ENCODE measurements around the gene DYSF.

DYSF gene

DNA sequence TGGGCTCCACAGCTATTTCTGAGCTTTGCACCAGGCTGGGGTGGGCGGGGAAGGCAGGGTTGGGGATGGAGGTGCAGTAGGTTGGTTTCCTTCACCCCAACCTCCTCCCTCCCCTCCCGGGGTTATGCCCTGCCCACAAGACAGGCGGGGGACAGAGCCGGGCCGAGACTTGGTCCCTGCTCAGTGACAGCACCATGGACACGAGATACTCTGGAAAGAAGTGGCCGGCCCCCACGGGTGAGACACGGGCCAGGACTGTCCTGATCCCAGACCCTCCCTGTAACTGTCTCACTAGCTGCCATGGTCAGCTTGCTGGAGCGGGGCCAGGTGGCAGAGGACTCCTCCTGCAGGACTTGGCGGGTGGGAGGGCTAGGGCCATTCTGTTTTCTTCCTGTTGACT is 59.7 kb downstream of the DYSF start:
- Histone ChIP-seq H3K27me3 (no peaks in the 10 kb centered on the region), H3K4me1 (peaks cover 0 to 45% (median 21%) of the 10 kb centered on the region in 10 experiments; a peak in 14 of 20 replicates), H3K4me3 (no peak overlapping the region), H3K4me2 (no peak overlapping the region), H3K9ac (no peak overlapping the region), H3K9me3 (replicated peaks in 1 of 11) (no peaks in the 10 kb centered on the region), H3K27ac (no peak overlapping the region), H4K20me1 (peaks cover 0 to 59% (median 15%) of the 10 kb centered on the region in 11 experiments; a peak in 10 of 22 replicates), H3K36me3 (peaks cover 0 to 57% (median 15%) of the 10 kb centered on the region in 11 experiments; a peak in 14 of 22 replicates)
- no peak for TF ChIP-seq Cebpa-rat (IDR thresholded peaks at IDR 0.05)

DNA sequence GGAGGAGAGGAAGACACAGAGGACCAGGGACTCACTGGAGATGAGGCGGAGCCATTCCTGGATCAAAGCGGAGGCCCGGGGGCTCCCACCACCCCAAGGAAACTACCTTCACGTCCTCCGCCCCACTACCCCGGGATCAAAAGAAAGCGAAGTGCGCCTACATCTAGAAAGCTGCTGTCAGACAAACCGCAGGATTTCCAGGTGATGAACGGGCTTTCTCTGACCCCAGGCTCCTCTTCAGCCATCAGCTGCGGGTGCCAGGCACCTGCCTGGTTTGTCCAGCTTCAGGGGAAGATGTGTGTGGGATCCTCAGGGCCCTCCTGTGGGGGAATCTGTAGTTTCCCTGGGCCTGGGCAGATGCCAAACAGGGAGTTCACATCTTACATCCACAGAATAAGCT is 60.4 kb downstream of the DYSF start:
- no peak overlapping the region for H3K27ac ChIP-seq
- H3K9ac ChIP-seq = no peak overlapping the region
- H3K4me2 ChIP-seq = no peak overlapping the region
- no peaks in the 10 kb centered on the region for H3K27me3 ChIP-seq
- no peak for TF ChIP-seq Cebpa-rat (IDR thresholded peaks at IDR 0.05)
- H3K4me1 ChIP-seq = peaks cover 0 to 45% (median 21%) of the 10 kb centered on the region in 10 experiments; a peak in 14 of 20 replicates
- H3K9me3 ChIP-seq (replicated peaks in 1 of 11) = no peaks in the 10 kb centered on the region
- H4K20me1 ChIP-seq = peaks cover 0 to 53% (median 15%) of the 10 kb centered on the region in 11 experiments; a peak in 10 of 22 replicates
- peaks cover 0 to 64% (median 15%) of the 10 kb centered on the region in 11 experiments; a peak in 14 of 22 replicates for H3K36me3 ChIP-seq
- H3K4me3 ChIP-seq = no peak overlapping the region

DNA sequence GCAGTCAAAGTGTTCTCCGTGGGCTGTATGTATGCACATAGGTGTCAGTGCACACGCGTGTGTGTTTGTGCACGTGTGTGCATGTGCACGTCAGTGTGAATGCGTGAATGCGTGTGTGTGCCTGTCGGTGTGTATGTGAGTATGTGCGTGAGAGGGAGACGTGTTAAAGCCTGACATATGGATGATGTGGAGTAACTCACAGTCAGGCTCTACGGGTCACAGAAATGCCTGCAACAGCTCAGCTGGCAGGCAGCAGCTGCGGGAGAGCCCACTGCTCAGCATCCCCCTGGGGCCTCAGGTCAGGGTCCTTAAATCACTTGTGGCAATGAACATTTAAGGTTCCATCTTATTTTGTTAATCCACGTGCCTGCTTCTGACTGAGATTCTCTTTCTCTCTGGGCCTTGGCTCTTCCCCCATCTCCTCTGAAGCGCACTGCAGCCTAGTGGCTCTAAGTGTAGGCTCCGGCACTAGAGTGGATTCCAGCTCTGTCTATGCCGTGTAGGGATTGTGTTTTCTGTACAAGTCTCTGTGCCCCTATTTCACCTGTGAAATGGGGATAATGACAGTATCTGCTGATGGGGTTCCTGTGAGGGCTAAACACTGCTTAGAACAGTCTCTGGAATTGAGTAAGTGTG is 63.0 kb downstream of the DYSF start:
- no peaks in the 10 kb centered on the region for H3K27me3 ChIP-seq
- no peak overlapping the region for H3K27ac ChIP-seq
- peaks cover 0 to 28% (median 6%) of the 10 kb centered on the region in 11 experiments; a peak in 9 of 22 replicates for H4K20me1 ChIP-seq

DNA sequence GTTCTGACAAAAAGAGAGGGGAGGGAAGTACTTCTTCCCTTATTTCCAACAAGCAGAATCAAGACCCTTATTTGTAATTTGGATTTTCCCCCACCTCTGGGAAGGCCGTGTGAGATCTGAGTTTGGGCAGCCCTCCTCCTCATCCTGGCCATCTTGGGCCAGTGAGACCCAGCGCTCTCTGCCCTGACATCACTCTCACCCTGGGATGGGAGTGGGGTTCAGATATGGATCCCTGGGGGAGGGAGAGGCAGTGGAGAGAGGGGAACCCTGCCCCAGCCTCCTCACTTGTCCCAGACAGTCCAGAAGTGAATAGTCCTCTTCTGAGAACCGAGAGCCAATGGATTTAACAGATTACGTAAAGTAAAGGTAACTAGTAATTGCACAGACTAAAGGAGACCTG is 64.5 kb downstream of the DYSF start:
- no peak overlapping the region for H3K4me3 ChIP-seq
- TF ChIP-seq Cebpa-rat (IDR thresholded peaks at IDR 0.05) = no peak
- H3K27ac ChIP-seq = no peak overlapping the region
- no peak overlapping the region for H3K4me2 ChIP-seq
- peaks cover 0 to 8% (median 0%) of the 10 kb centered on the region in 11 experiments; a peak in 4 of 22 replicates for H3K9me3 ChIP-seq (replicated peaks in 1 of 11)
- peaks cover 0 to 90% (median 31%) of the 10 kb centered on the region in 11 experiments; a peak in 15 of 22 replicates for H3K36me3 ChIP-seq
- H3K27me3 ChIP-seq = no peaks in the 10 kb centered on the region
- peaks cover 0 to 12% (median 0%) of the 10 kb centered on the region in 10 experiments; a peak in 4 of 20 replicates for H3K4me1 ChIP-seq
- H4K20me1 ChIP-seq = peaks cover 0 to 13% (median 0%) of the 10 kb centered on the region in 11 experiments; a peak in 2 of 22 replicates
- H3K9ac ChIP-seq = no peak overlapping the region

More for the DNA sequence above, 63.0 kb downstream of the DYSF start:
- H3K9me3 ChIP-seq (replicated peaks in 1 of 11) = peaks cover 0 to 8% (median 0%) of the 10 kb centered on the region in 11 experiments; a peak in 4 of 22 replicates
- no peak overlapping the region for H3K9ac ChIP-seq
- peaks cover 0 to 88% (median 28%) of the 10 kb centered on the region in 11 experiments; a peak in 15 of 22 replicates for H3K36me3 ChIP-seq
- H3K4me3 ChIP-seq = no peak overlapping the region
- peak overlapping the region in 1 of 11 experiments; percentile 19; a peak in 1 of 22 replicates for H3K4me2 ChIP-seq
- TF ChIP-seq Cebpa-rat (IDR thresholded peaks at IDR 0.05) = no peak
- peaks cover 0 to 22% (median 2%) of the 10 kb centered on the region in 10 experiments; a peak in 13 of 20 replicates for H3K4me1 ChIP-seq

DNA sequence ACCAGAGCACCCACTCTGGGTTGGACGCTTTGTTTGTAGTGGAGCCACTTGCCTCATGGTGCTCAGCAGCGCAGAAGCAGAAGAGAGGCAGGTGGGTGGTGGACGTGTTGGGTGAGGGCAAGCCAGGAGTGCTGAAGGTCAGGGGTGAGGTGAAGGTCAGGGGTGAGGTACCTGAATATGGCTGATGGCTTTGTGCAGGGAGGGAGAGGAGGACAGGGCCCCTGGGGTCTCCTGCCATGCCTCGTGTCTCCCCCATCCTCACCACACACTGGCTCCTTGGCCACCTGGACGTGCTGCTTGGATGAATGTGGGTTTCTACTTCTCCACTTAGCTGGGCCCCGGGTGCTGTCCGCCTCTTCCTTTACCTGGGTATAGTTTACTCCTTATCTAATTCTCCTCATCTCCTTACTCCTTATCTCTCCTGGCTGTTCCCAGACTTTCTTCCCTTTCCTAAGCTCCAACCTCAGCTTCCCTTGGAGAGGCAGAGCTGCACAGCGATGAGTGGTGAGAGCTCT is 68.1 kb downstream of the DYSF start:
- Histone ChIP-seq H3K9ac (no peak overlapping the region), H3K9me3 (replicated peaks in 1 of 11) (peaks cover 0 to 8% (median 0%) of the 10 kb centered on the region in 11 experiments; a peak in 4 of 22 replicates), H3K4me1 (peaks cover 0 to 4% (median 0%) of the 10 kb centered on the region in 10 experiments; a peak in 4 of 20 replicates), H3K27ac (no peak overlapping the region), H4K20me1 (peaks cover 0 to under 1% (median 0%) of the 10 kb centered on the region in 11 experiments; a peak in 1 of 22 replicates), H3K27me3 (no peaks in the 10 kb centered on the region), H3K36me3 (peaks cover 0 to 97% (median 28%) of the 10 kb centered on the region in 11 experiments; a peak in 15 of 22 replicates), H3K4me3 (no peak overlapping the region), H3K4me2 (no peak overlapping the region)
- TF ChIP-seq Cebpa-rat (IDR thresholded peaks at IDR 0.05) = no peak

DNA sequence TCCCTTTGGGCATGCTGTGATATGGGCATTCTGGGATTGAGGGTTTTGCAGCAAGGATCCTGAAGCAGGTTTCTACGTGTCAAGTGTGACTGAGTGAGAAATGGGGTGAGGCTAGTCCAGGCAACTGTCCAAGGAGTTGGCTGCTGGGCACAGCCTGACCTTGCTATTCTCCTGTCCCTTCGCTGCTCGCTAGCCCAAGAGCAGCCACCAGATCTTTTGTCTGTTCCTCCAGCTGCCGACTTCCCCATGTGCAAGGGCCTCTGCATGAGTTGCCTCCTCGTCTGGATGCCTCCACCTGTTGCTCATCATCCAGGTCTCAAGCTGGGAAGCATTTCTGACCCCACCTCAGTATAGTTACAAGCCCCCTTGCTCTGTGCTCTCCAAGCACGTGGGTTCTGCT is 71.1 kb downstream of the DYSF start:
- H3K27ac ChIP-seq = no peak overlapping the region
- no peaks in the 10 kb centered on the region for H3K4me1 ChIP-seq
- peaks cover 0 to 8% (median 0%) of the 10 kb centered on the region in 11 experiments; a peak in 4 of 22 replicates for H3K9me3 ChIP-seq (replicated peaks in 1 of 11)
- no peak overlapping the region for H3K4me3 ChIP-seq
- TF ChIP-seq Cebpa-rat (IDR thresholded peaks at IDR 0.05) = no peak
- no peaks in the 10 kb centered on the region; a peak in 1 of 22 replicates for H4K20me1 ChIP-seq
- H3K9ac ChIP-seq = no peak overlapping the region
- peaks cover 0 to 94% (median 17%) of the 10 kb centered on the region in 11 experiments; a peak in 13 of 22 replicates for H3K36me3 ChIP-seq
- no peak overlapping the region for H3K4me2 ChIP-seq
- no peaks in the 10 kb centered on the region for H3K27me3 ChIP-seq

DNA sequence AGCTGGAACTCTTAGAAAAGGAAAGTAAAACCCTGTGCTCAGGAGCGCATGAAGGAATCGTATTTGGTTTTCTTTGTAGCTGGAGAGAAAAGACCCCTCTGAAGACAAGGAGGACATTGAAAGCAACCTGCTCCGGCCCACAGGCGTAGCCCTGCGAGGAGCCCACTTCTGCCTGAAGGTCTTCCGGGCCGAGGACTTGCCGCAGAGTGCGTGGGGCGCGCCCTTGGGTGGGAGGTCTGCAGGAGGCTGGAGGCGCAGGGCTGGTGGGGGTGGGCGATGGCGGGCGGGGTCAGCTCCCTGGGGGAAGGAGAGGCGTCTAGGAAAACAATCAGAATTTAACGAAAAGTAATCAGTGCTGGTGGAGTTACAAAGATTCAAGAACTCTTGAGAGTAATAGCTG is 72.8 kb downstream of the DYSF start:
- no peak overlapping the region for H3K9ac ChIP-seq
- no peak for TF ChIP-seq Cebpa-rat (IDR thresholded peaks at IDR 0.05)
- H3K27ac ChIP-seq = no peak overlapping the region
- no peaks in the 10 kb centered on the region for H3K27me3 ChIP-seq
- H3K36me3 ChIP-seq = peaks cover 0 to 87% (median 5%) of the 10 kb centered on the region in 11 experiments; a peak in 11 of 22 replicates
- H3K9me3 ChIP-seq (replicated peaks in 1 of 11) = no peaks in the 10 kb centered on the region
- H3K4me1 ChIP-seq = no peaks in the 10 kb centered on the region
- peaks cover 0 to 9% (median 0%) of the 10 kb centered on the region in 11 experiments; a peak in 1 of 22 replicates for H4K20me1 ChIP-seq
- H3K4me2 ChIP-seq = no peak overlapping the region
- H3K4me3 ChIP-seq = no peak overlapping the region

DNA sequence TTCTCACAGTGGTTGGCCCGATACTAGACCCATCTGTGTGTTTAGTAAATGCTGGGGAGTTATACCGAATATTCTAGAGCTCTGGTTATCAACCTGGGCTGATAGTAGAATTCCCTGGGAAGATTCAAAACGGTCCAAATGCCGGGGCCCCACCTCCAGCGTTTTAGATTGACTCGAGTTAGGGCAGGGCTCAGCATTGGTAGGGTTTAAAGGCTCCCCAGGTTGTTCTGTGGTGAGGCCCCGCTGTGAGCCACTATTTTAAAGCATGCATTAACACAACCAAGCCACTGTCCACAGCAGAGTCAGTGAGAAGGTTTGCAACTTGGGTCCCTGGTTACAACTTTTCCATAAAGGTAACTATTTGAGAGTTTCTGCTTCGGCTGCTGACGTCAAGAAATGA is 73.6 kb downstream of the DYSF start:
- Histone ChIP-seq H3K4me2 (no peak overlapping the region), H3K27ac (no peak overlapping the region), H3K27me3 (no peaks in the 10 kb centered on the region), H3K4me1 (peaks cover 0 to 7% (median 0%) of the 10 kb centered on the region in 10 experiments; a peak in 1 of 20 replicates), H3K9me3 (replicated peaks in 1 of 11) (no peaks in the 10 kb centered on the region), H3K9ac (no peak overlapping the region), H3K36me3 (peaks cover 0 to 78% (median 0%) of the 10 kb centered on the region in 11 experiments; a peak in 11 of 22 replicates), H3K4me3 (no peak overlapping the region), H4K20me1 (peaks cover 0 to 9% (median 0%) of the 10 kb centered on the region in 11 experiments; a peak in 1 of 22 replicates)
- TF ChIP-seq Cebpa-rat (IDR thresholded peaks at IDR 0.05) = no peak

DNA sequence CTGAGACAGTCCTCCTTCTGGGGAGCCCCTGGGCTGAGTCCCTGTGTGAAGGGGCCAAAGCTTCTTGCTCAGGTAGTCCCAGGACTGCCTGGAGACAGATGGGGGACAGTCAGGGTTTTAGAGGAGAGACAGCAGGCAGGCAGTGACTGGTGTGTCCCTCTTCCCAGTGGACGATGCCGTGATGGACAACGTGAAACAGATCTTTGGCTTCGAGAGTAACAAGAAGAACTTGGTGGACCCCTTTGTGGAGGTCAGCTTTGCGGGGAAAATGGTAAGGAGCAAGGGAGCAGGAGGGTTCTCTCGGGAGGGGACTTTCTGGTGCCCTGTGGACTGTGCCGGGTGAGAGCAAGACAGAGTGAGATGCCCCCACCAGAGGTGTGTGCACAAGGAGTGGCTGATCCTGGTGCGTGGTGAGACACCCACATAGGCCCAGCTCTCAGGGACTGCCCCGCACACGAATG is 74.8 kb downstream of the DYSF start:
- H3K4me3 ChIP-seq = no peak overlapping the region
- H3K4me1 ChIP-seq = peaks cover 0 to 13% (median 0%) of the 10 kb centered on the region in 10 experiments; a peak in 4 of 20 replicates
- TF ChIP-seq Cebpa-rat (IDR thresholded peaks at IDR 0.05) = no peak
- H3K9ac ChIP-seq = no peak overlapping the region
- H3K27me3 ChIP-seq = no peaks in the 10 kb centered on the region
- peaks cover 0 to 69% (median 0%) of the 10 kb centered on the region in 11 experiments; a peak in 10 of 22 replicates for H3K36me3 ChIP-seq
- H3K27ac ChIP-seq = no peak overlapping the region
- peaks cover 0 to 9% (median 0%) of the 10 kb centered on the region in 11 experiments; a peak in 1 of 22 replicates for H4K20me1 ChIP-seq
- H3K9me3 ChIP-seq (replicated peaks in 1 of 11) = no peaks in the 10 kb centered on the region
- H3K4me2 ChIP-seq = no peak overlapping the region

Data from BLaER1 treated with 17β-estradiol and CSF1 and Interleukin-3, amounts not matched to agents 10 nM and 100 nM (cell line).